RWPE1 (cell line): ENCODE data around the gene ESPNL.

ENCODE experiments used
- CTCF ChIA-PET: fragments of 350-600 bp; sonication (Branson Sonifier 250); formaldehyde crosslinking; extraction: SDS; loops from one replicate; lab custom pipeline; 2021; lab: Yijun Ruan, JAX
- POLR2A ChIA-PET: fragments of 400-600 bp; formaldehyde crosslinking; extraction: SDS; loops from one replicate; lab custom pipeline; 2020; ENCODE audit warnings: antibody characterized with exemption; ENCODE audit not compliant: low non-redundant PET; lab: Yijun Ruan, JAX
- DNase-seq: peaks from one replicate; pipeline ENCODE4 v3.0.0; 2012; ENCODE audit warnings: low spot score
- H3K27ac ChIP-seq: fragments of 450-650 bp; 2 replicates; pipeline ENCODE4 v1.5.1; 2017
- TF ChIP-seq, protein P1 (sequence below): fragments of 450-650 bp; conservative IDR thresholded peaks from 2 replicates; pipeline ENCODE4 v1.5.1; 2017; ENCODE audit warnings: low read depth, mild to moderate bottlenecking

ESPNL gene

DNA sequence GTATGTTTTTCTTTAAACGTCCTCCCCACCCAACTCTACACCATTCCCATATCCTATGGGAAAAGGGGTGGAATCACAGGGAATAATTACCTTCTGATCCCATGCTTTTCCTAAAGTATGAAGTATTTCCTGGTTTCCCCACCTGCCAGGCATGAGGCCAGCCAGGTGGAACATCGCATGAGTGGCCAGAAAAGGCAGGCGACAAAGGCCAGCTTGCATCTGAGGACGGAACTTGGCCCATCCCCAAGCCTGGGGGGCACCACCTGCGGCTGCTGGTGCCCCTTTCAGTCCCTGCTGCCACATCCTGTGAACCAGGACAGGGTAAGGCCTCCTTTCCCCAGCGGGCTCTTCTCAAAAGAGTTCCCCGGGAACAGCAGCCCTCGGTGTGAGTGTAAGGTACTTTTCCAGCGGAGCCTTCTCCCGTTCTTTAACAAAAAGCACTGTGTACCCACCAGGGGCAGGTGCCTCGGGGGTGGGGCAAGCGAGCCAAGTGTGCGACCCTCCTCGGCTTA is 57.4 kb downstream of the ESPNL start:
- ChIA-PET POLR2A (no interaction called here), CTCF (no interaction called here)
- H3K27ac ChIP-seq = no peak overlapping the region
- TF ChIP-seq, protein P1, sequence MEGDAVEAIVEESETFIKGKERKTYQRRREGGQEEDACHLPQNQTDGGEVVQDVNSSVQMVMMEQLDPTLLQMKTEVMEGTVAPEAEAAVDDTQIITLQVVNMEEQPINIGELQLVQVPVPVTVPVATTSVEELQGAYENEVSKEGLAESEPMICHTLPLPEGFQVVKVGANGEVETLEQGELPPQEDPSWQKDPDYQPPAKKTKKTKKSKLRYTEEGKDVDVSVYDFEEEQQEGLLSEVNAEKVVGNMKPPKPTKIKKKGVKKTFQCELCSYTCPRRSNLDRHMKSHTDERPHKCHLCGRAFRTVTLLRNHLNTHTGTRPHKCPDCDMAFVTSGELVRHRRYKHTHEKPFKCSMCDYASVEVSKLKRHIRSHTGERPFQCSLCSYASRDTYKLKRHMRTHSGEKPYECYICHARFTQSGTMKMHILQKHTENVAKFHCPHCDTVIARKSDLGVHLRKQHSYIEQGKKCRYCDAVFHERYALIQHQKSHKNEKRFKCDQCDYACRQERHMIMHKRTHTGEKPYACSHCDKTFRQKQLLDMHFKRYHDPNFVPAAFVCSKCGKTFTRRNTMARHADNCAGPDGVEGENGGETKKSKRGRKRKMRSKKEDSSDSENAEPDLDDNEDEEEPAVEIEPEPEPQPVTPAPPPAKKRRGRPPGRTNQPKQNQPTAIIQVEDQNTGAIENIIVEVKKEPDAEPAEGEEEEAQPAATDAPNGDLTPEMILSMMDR = no peak
- no peak for DNase-seq

DNA sequence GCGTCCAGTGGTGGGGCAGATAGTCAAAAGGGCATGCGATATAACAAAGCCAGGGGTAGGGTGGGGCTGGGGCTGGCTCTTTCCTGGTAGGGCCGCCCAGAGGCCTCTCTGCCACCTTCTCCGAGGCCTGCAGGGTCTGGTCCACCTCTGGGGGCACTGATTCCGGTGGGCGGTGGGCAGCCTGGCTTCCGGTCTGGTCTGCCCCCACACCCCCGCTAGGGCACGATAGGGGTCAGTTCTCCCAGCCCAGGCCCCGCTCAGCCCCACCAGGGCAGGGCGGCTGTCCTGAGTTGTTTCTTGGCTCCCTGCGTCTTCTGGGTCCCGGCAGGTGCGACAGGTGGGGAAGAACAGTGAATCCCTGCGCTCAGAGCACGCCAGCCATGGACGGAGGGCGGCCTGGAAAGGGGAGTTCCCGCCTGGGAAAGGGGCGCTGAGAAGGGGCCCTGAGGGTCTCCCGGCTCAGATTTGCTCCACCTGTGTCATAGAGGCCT is 57.9 kb downstream of the ESPNL start:
- no peak overlapping the region for H3K27ac ChIP-seq
- ChIA-PET POLR2A (no interaction called here), CTCF (no interaction called here)
- TF ChIP-seq, protein P1 = no peak
- DNase-seq = no peak

DNA sequence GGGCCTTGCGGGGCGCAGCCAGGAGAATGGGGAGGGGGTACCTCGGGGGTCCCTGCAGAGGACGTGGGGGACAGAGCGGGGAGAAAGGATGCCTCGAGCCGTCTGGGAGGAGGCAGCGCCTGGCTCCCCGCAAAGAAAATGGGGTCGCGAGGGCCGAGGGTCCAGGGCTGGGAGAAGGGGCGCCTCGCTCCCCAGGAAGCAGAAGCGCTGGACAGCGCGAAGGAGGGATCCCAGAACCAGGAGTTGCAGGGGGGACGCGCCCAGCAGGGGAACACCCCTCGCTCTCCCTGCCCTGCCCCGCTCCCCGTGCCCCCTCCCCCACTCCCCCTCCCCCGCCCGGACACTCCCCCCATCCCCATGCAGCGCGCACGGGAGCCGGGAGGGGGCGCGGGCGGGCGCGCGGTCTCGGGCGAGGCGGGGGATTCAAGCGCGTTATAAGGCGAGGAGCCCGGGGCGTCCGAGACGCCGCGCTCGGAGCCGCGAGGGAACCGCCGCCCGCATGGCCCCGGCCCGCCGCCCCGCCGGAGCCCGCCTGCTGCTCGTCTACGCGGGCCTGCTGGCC is 58.5 kb downstream of the ESPNL start, which contains the start of gene ERFE:
ERFE (plus strand) TSS at position 462 of the 562 bp plus-strand sequence; CDS start at position 500, 38 bp downstream.
- TF ChIP-seq, protein P1 = peak; percentile 77
- peak within 1 kb of the TSS; percentile 56 for H3K27ac ChIP-seq
- CTCF ChIA-PET = interaction anchor here (0.6 to 0.8 kb wide), 5 partner anchors 10 to 17 kb away, joined by 3 to 6 read pairs (median 3); no protein-coding TSS in a partner anchor
- DNase-seq = peak; percentile 69
- POLR2A ChIA-PET = no interaction called here

DNA sequence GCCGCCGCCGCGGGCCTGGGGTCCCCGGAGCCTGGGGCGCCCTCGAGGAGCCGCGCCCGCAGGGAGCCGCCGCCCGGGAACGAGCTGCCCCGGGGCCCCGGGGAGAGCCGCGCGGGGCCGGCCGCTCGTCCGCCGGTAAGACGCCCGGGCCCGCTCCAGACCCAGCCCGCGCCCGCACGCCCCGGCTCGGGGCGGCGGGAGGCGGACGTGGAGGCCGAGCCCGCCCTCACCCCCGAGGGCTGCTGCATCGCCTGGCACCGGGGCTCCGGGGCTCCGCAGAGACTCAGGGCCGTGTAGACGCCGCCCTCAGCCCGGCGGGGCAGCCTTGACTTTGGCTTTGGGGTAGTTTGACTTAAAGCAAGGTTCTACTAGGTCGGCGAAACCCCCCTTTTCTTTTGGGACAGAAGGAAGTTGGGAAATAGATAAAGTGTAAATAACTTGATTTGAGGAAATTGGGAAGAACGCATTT is 59.0 kb downstream of the ESPNL start:
- TF ChIP-seq, protein P1 = peak; percentile 41
- ChIA-PET CTCF (interaction anchor here (0.6 to 0.8 kb wide), 5 partner anchors 9 to 17 kb away, joined by 3 to 6 read pairs (median 3); no protein-coding TSS in a partner anchor), POLR2A (no interaction called here)
- peak overlapping the region; percentile 56 for H3K27ac ChIP-seq
- DNase-seq = peak; percentile 28

DNA sequence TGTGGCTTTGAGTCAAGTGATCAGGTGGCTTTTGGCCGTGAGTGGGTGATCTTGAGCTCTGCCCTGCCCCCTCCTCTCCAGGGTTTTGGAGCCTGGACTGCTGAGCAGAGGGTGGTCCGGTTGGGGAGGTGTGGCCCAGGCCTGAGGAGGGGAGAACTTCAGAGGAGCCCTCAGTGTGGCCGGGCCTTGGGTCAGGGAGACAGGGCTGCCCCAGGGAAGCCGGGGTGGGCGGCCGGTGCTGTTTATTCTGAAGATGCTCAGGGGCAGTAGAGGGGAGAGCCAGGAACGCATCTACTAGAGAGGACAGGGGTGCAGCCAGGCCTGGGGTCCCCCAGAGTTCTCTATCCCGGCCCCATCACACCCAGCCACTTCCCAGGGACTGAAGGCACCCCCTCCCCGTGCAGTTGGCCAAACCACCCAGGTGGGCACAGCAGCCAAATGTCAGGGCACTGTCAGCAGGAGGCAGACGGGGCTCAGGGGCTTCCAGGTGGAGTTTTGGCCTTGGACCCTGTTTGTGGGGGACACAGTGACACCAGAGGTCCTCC is 59.6 kb downstream of the ESPNL start:
- peak overlapping the region; percentile 56 for H3K27ac ChIP-seq
- POLR2A ChIA-PET = no interaction called here
- DNase-seq = no peak
- TF ChIP-seq, protein P1 = no peak
- CTCF ChIA-PET = interaction anchor here (0.7 to 1.0 kb wide), 2 partner anchors 18 to 58 kb away, joined by 3 to 7 read pairs; no protein-coding TSS in a partner anchor

DNA sequence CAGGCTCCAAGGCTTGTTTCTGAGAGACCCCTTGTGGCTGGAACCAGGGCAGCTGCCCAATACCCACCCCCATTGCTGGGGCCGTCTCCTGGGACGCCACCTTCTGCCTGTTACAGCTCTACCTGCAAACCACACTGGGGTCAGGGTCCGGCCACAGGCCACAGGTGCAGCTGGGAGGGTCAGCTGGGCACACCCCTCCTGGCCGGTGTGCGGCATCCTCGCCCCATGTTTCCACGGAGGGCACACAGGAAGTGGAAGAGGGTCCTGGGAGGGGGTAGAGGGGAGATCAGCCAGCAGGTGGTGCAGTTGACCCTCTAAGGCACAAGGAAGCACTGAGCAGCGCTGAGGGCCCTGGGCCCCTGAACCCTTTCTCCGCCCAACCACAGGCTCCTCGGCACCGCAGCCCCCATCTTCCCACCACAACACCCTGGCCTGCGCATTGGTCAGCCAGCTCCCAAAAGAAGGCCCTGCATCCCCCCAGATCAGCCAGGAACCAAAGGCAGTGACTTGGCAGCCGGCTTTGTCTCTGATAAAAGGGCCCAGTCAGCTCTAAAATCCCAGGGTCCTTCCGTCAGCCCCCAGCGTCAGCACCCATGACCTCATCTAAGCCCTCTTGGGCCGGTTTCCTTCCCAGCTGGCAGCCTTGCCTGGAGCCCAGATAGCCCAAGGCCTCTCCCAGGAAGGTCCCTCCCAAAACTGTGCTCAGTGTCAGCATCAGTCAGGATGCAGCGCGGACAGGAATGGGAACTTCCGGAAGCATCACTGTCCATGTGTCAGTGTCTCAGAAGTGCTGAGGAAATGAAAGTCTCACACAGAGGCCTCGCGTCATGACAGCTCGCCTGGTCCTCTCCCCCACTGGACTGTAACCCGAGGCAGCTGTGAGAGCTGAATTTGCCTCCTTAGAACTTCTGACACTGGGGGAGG is 60.3 kb downstream of the ESPNL start:
- CTCF ChIA-PET = interaction anchor here (0.6 to 1.1 kb wide), 5 partner anchors 13 to 58 kb away, joined by 3 to 7 read pairs (median 4); no protein-coding TSS in a partner anchor
- peak overlapping the region; percentile 33; the same call in 1 of the 2 replicates for H3K27ac ChIP-seq
- POLR2A ChIA-PET = interaction anchor here (1.2 kb wide), 1 partner anchor 18 kb away, joined by 3 read pairs; no protein-coding TSS in a partner anchor
- TF ChIP-seq, protein P1 = no peak
- no peak for DNase-seq
